ENCODE results near the gene CCDC142. TPM values are rescaled to one million over a fixed set of nuclear protein-coding genes. Genes with fewer than 3 reads are reported as not detected.

Gene CCDC142
- total RNA-seq, 1 donor from 2014 or later, result 29.4 TPM

DNA sequence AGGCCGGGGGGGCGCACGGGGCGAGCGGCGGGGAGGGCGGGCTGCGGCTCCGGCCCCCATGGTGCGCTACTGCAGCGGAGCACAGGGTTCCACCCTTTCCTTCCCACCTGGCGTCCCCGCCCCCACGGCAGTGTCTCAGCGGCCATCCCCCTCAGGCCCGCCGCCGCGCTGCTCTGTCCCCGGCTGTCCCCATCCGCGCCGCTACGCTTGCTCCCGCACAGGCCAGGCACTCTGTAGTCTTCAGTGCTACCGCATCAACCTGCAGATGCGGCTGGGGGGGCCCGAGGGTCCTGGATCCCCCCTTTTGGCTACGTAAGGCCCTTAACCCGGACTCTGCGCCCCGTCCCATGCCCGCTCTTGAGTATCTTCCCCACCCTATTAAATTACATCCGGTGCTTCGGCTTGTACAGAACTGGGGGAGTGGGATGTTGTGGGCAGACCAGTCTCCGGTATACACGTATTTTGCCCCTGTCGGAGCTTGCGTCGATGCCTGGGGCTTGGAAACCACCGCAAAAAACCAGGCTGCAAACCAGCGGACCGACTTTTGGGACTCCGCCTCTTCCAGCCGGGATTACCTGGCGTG, 25.2 kb downstream of the CCDC142 start:
- Mint-ChIP-seq H3K27ac (peak overlapping the region; percentile 99), H3K9me3 (no peaks in the 10 kb centered on the region), H3K4me1 (peaks cover 46% of the 10 kb centered on the region), H3K36me3 (no peaks in the 10 kb centered on the region), H3K27me3 (ENCODE audit: low read depth) (no peaks in the 10 kb centered on the region), H3K4me3 (peak overlapping the region; percentile 94)
- TF ChIP-seq, protein P1, sequence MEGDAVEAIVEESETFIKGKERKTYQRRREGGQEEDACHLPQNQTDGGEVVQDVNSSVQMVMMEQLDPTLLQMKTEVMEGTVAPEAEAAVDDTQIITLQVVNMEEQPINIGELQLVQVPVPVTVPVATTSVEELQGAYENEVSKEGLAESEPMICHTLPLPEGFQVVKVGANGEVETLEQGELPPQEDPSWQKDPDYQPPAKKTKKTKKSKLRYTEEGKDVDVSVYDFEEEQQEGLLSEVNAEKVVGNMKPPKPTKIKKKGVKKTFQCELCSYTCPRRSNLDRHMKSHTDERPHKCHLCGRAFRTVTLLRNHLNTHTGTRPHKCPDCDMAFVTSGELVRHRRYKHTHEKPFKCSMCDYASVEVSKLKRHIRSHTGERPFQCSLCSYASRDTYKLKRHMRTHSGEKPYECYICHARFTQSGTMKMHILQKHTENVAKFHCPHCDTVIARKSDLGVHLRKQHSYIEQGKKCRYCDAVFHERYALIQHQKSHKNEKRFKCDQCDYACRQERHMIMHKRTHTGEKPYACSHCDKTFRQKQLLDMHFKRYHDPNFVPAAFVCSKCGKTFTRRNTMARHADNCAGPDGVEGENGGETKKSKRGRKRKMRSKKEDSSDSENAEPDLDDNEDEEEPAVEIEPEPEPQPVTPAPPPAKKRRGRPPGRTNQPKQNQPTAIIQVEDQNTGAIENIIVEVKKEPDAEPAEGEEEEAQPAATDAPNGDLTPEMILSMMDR (IDR thresholded peaks at IDR 0.05; ENCODE audit: unreplicated experiment), result no peak
- peak; percentile 59 to 80 for DNase-seq (ENCODE audit: low spot score in 2 of 2, unreplicated experiment in 2 of 2)

DNA sequence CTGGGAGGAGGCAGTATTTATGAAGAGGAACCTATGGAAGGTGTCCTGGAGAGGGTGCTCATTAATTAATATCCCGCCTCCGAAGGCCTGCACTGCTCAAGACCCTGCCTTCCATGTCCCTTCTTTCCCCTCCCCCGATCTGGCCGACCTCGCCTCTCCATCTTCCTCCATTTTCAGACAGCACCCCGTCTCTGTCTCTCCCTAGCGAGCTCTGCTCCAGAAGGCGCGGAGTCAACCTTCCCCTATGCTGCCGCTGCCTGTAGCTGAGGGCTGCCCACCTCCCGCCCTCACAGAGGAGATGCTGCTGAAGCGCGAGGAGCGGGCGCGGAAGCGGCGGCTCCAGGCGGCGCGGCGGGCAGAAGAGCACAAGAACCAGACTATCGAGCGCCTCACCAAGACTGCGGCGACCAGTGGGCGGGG, 25.7 kb downstream of the CCDC142 start:
- Mint-ChIP-seq H3K36me3 (no peaks in the 10 kb centered on the region), H3K27ac (peak overlapping the region; percentile 99), H3K4me1 (peaks cover 46% of the 10 kb centered on the region)

DNA sequence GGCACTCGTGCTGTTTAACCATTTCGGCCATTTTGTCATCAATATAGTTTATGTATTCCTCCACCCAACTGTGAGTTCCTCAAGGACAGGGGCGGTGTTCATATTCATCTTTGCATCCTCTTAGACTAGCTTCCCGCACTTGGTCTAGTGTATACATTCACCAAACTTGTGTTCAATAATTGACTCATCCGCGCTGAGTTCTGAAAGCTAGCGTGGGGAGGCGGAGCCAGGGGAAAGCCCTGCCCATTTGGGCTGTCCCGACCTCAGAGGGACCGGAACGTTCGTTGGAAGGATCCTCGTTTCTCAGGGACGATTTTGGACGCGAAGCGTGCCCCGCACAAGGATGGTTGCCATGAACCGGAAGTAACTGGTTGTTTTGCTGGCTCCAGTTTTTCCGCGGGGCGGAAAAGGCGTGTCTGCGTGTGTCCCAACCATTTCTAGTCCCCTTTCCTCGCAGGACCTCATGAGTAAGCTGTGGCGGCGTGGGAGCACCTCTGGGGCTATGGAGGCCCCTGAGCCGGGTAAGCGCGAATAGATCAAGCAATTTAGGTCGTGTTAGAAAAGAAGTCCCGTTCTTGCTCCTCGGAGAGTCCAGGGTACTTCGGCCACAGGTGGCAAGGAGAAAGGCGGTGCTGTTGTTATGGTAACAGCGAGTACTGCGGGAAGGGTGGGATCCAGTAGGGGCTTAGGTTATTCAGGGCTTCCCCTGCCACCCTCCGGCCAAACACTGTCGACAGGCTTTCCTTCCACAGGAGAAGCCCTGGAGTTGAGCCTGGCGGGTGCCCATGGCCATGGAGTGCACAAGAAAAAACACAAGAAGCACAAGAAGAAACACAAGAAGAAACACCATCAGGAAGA, 27.9 kb downstream of the CCDC142 start, which contains the start of gene INO80B:
TSS of gene INO80B (plus strand) at position 434 of the 858 bp plus-strand sequence. CDS start at position 464, 30 bp downstream.
- Mint-ChIP-seq H3K27ac (peak within 1 kb of the TSS; percentile 99), H3K4me3 (peak within 1 kb of the TSS; percentile 94), H3K36me3 (no peaks in the 10 kb centered on the region), H3K27me3 (ENCODE audit: low read depth) (no peaks in the 10 kb centered on the region), H3K9me3 (no peaks in the 10 kb centered on the region), H3K4me1 (peaks cover 51% of the 10 kb centered on the region)
- peak; percentile 83 to 95 for DNase-seq (ENCODE audit: low spot score in 2 of 2, unreplicated experiment in 2 of 2)
- TF ChIP-seq, protein P1 (IDR thresholded peaks at IDR 0.05; ENCODE audit: unreplicated experiment), result no peak

More for the DNA sequence above, 25.7 kb downstream of the CCDC142 start:
- Mint-ChIP-seq H3K27me3 (ENCODE audit: low read depth) (no peaks in the 10 kb centered on the region), H3K9me3 (no peaks in the 10 kb centered on the region), H3K4me3 (peak overlapping the region; percentile 94)
- TF ChIP-seq, protein P1 (IDR thresholded peaks at IDR 0.05; ENCODE audit: unreplicated experiment), result no peak
- no peak for DNase-seq (ENCODE audit: low spot score in 2 of 2, unreplicated experiment in 2 of 2)

DNA sequence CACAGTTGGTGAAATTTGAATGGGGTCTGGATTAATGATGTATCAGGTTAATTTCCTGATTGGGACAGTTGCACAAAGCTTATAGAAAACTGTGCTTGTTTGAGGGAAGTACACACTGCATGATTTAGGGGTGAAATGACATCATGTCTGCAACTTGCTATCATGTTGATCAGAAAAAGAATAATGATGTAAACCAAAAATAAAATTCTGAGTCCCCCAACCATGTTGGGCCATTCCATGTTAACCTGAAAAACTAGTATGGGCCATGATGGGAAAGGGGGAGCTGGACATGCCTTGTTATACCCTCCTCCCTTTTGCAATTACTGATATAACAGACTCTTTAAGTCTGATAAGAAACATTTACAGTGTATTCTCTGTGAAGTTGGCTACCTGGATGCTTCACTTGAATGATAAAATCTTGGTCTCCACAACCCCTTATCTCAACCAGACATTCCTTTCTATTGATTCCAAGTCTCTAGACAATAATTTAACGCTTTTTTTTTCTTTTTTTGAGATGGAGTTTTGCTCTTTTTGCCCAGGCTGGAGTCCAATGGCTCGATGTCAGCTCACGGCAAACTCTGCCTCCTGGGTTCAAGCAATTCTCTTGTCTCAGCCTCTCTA, 32.1 kb downstream of the CCDC142 start:
- DNase-seq (ENCODE audit: low spot score in 2 of 2, unreplicated experiment in 2 of 2), result no peak
- TF ChIP-seq, protein P1 (IDR thresholded peaks at IDR 0.05; ENCODE audit: unreplicated experiment), result no peak
- Mint-ChIP-seq H3K4me3 (no peak overlapping the region), H3K4me1 (peaks cover 22% of the 10 kb centered on the region), H3K27ac (no peak overlapping the region), H3K9me3 (no peaks in the 10 kb centered on the region), H3K27me3 (ENCODE audit: low read depth) (no peaks in the 10 kb centered on the region), H3K36me3 (no peaks in the 10 kb centered on the region)

DNA sequence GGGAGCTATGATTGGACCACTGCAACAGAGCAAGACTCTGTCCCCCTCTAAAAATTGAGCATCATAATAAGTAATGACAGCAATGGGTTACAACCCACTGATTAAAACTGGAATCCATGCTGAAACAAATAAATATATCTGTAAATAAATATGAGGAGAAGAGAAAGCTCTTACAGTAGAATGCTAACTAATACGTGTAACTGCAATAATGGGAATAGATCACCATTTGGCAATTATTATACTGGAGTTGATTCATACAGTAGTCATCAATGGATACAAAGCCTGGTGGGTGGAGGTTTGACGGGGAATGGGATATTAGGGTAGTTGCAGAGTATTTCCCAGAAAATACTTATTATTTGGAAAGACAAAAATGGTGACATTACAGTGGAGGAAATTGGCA, 34.0 kb downstream of the CCDC142 start:
- Mint-ChIP-seq H3K9me3 (no peaks in the 10 kb centered on the region), H3K27ac (no peak overlapping the region), H3K4me1 (peaks cover 20% of the 10 kb centered on the region), H3K27me3 (ENCODE audit: low read depth) (no peaks in the 10 kb centered on the region), H3K36me3 (no peaks in the 10 kb centered on the region), H3K4me3 (no peak overlapping the region)
- DNase-seq (ENCODE audit: low spot score in 2 of 2, unreplicated experiment in 2 of 2), result no peak
- TF ChIP-seq, protein P1 (IDR thresholded peaks at IDR 0.05; ENCODE audit: unreplicated experiment), result no peak

Measured in mesothelial cell of epicardium (in vitro differentiated cells).